Thoracic aorta (tissue), 2 donors: ENCODE results near the gene KRT31. TPM values are rescaled to one million over a fixed set of nuclear protein-coding genes. Genes with fewer than 3 reads are reported as not detected.

Experiments used
- ATAC-seq: fragments of 150-250 bp; one replicate; pipeline ENCODE4 v1.8.0; 2017; ENCODE audit warnings: low read depth; ENCODE audit not compliant: insufficient number of reproducible peaks, low FRiP score
- DNase-seq: peaks from one replicate; pipeline ENCODE4 v3.0.0-alpha.2; 2020; ENCODE audit warnings: low spot score
- H3K27ac ChIP-seq, 2 donors: fragments of 200-600 bp; sonication (generic); 1 replicate in 1 of 2; 2 replicates in 1 of 2; pipeline ENCODE4 v1.5.1; 2016; ENCODE audit warnings: mild to moderate bottlenecking in 2 of 2, moderate library complexity in 2 of 2
- H3K27me3 ChIP-seq: fragments of 200-600 bp; sonication (generic); replicated peaks from 2 replicates; pipeline ENCODE4 v1.6.0; 2016; ENCODE audit warnings: mild to moderate bottlenecking; ENCODE audit not compliant: insufficient read depth
- H3K36me3 ChIP-seq: fragments of 200-600 bp; sonication (generic); one replicate; pipeline ENCODE4 v1.5.1; 2016
- H3K4me1 ChIP-seq, 2 donors: fragments of 200-600 bp; sonication (generic); 1 replicate in 1 of 2; 2 replicates in 1 of 2; pipeline versions ENCODE4 v1.5.1 to v1.6.0; 2016; ENCODE audit warnings: low read depth in 2 of 2, mild to moderate bottlenecking in 1 of 2; ENCODE audit not compliant: control insufficient read depth in 1 of 2
- H3K4me3 ChIP-seq: fragments of 200-600 bp; sonication (generic); 2 replicates; pipeline ENCODE4 v1.5.1; 2016; ENCODE audit warnings: mild to moderate bottlenecking
- H3K9me3 ChIP-seq: fragments of 200-600 bp; sonication (generic); 2 replicates; pipeline ENCODE4 v1.5.1; 2016
- CTCF ChIP-seq: fragments of 200-600 bp; sonication (generic); IDR thresholded peaks from one replicate; pipeline ENCODE4 v1.5.1; 2019; ENCODE audit warnings: antibody characterized with exemption
- total RNA-seq, 2 donors: library from RNA; depleted of rRNA; stranded (reverse); fragments of >200 nt; gene quantifications; one replicate each; pipeline versions ENCODE4 v1.1.0 to v1.2.3, GENCODE V29; 2016

Gene KRT31
- total RNA-seq, 2 donors from 2014 or later: not detected

- Histone ChIP-seq H3K27me3 (no peaks in the 10 kb centered on the region), H3K4me3 (no peak within 1 kb of the TSS), H3K4me1 (no peaks in the 10 kb centered on the region), H3K9me3 (no peaks in the 10 kb centered on the region), H3K36me3 (no peaks in the 10 kb centered on the region), H3K27ac (no peak within 1 kb of the TSS)
- ATAC-seq: no peak
- DNase-seq: no peak
- TF ChIP-seq CTCF: no peak
Measured at GRCh38 chr17:41440531-41441033, 43.2 kb upstream of the KRT31 start, which contains the start of gene KRT38. Gene KRT38 (minus strand): TSS chr17:41440983. CDS start chr17:41440921, 62 bp downstream.

GRCh38 chr17:41439375-41439774 is 42.0 kb upstream of the KRT31 start:
- ATAC-seq: no peak
- Histone ChIP-seq H3K9me3 (no peaks in the 10 kb centered on the region), H3K4me1 (no peaks in the 10 kb centered on the region), H3K4me3 (no peak overlapping the region), H3K36me3 (no peaks in the 10 kb centered on the region), H3K27me3 (no peaks in the 10 kb centered on the region), H3K27ac (no peak overlapping the region)
- no peak for DNase-seq
- TF ChIP-seq CTCF: no peak

GRCh38 chr17:41437769-41438168 is 40.4 kb upstream of the KRT31 start:
- ATAC-seq: no peak

GRCh38 chr17:41437254-41437653 is 39.8 kb upstream of the KRT31 start:
- ATAC-seq: no peak
- Histone ChIP-seq H3K27ac (no peak overlapping the region), H3K4me3 (no peak overlapping the region), H3K4me1 (no peaks in the 10 kb centered on the region), H3K36me3 (no peaks in the 10 kb centered on the region), H3K9me3 (no peaks in the 10 kb centered on the region), H3K27me3 (no peaks in the 10 kb centered on the region)
- no peak for DNase-seq
- TF ChIP-seq CTCF: no peak

More at GRCh38 chr17:41437769-41438168, 40.4 kb upstream of the KRT31 start:
- Histone ChIP-seq H3K27ac (no peak overlapping the region), H3K4me3 (no peak overlapping the region), H3K9me3 (no peaks in the 10 kb centered on the region), H3K4me1 (no peaks in the 10 kb centered on the region), H3K36me3 (no peaks in the 10 kb centered on the region), H3K27me3 (no peaks in the 10 kb centered on the region)
- DNase-seq: no peak
- no peak for TF ChIP-seq CTCF

GRCh38 chr17:41434415-41434814 is 37.0 kb upstream of the KRT31 start:
- TF ChIP-seq CTCF: no peak
- no peak overlapping the region for H3K27ac ChIP-seq
- ATAC-seq: no peak

More at GRCh38 chr17:41434415-41434814, 37.0 kb upstream of the KRT31 start:
- H3K9me3 ChIP-seq: no peaks in the 10 kb centered on the region
- no peaks in the 10 kb centered on the region for H3K4me1 ChIP-seq
- DNase-seq: no peak
- no peaks in the 10 kb centered on the region for H3K27me3 ChIP-seq
- H3K36me3 ChIP-seq: no peaks in the 10 kb centered on the region
- H3K4me3 ChIP-seq: no peak overlapping the region
